ENCODE data around the gene TRAF2.

Gene TRAF2

DNA sequence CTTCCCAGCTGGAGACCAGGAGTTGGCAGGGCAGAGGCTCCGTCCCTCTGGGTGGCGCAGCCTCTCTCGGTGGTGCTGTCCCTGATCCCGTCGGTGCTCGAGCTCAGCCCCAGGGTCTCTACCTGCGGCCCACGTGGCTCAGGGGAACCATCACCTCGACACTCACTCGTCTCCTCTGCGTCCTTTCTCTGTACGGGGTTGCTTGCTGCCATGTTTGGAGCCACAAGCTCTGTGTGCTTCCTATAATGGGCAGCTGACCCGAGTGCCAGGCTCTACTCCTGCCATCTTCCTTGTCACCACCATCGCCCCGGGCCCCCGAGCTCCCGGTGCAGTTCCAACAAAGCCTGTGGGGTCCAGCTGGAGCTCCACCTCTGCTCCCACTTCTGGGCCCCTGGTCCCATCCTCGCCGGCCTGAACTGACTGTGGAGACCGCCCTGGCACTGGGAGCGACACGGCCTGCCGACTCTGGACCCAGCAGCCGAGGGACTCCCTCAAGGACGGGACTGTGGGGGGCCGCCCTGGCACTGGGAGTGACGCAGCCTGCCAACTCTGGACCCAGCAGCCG lies 53.2 kb downstream of the TRAF2 start:
- Mint-ChIP-seq H3K27ac (no peak overlapping the region), H3K9me3 (ENCODE audit: low read depth) (no peaks in the 10 kb centered on the region), H3K27me3 (no peaks in the 10 kb centered on the region), H3K4me1 (ENCODE audit: low read depth) (no peaks in the 10 kb centered on the region), H3K4me3 (no peak overlapping the region), H3K36me3 (no peaks in the 10 kb centered on the region)

DNA sequence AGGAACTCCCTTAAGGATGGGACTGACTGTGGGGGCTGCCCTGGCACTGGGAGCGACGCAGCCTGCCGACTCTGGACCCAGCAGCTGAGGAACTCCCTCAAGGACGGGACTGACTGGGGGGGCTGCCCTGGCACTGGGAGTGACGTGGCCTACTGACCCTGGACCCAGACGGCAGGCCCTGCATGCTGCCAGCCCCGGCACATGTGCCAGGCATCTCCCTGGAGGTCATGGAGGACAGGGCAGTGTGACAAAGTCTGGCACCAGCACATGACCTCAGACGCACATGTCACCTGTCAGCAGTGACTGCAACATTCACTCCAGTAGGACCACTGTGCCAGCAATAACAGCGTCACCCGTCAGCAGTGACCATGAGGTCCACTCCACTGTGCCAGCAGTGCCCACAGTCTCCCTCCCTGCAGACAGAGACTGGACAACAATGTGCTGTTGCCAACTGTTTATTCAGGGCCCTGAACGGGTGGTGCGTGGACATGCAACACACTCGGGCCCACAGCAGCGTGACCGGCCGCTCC lies 53.7 kb downstream of the TRAF2 start:
- H3K27me3 Mint-ChIP-seq: no peaks in the 10 kb centered on the region
- no peak overlapping the region for H3K27ac Mint-ChIP-seq
- peaks cover 3% of the 10 kb centered on the region for H3K4me1 Mint-ChIP-seq (ENCODE audit: low read depth)
- H3K4me3 Mint-ChIP-seq: no peak overlapping the region
- H3K9me3 Mint-ChIP-seq (ENCODE audit: low read depth): no peaks in the 10 kb centered on the region
- H3K36me3 Mint-ChIP-seq: no peaks in the 10 kb centered on the region

DNA sequence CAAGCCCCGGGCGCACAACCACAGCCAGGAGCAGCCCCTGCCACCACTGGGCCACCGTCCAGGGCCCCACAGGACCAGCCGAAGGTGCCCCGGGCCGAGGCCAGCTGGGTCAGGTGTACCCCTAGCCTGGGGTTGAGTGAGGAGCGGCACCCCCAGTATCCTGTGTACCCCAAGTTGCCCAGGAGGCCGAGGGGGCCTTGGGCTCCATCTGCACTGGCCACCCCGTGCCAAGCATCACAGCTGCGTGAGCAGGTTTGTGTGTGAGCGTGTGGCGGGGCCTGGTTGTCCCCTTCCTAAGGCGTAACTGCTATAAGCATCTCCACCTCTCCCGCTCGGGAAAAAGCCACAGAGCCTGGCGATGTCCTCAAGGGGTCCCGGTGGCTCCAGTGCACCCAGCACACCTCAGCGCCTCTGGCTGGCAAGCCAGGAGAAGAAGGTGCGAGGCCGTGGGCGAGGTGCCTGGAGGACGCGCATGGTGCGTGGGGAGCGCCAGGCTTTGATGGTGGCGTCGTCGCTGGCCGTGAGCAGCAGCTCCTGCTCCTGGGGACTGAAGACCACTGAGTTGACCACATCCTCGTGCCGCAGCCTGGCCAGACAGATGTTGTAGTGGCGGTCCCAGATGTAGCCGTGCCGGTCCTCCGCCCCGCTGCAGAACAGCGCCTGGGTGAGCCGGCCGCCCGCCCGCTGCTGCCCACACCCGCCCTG lies 54.4 kb downstream of the TRAF2 start:
- Mint-ChIP-seq H3K4me1 (ENCODE audit: low read depth) (peaks cover 3% of the 10 kb centered on the region), H3K4me3 (no peak overlapping the region), H3K9me3 (ENCODE audit: low read depth) (no peaks in the 10 kb centered on the region), H3K36me3 (no peaks in the 10 kb centered on the region), H3K27me3 (no peaks in the 10 kb centered on the region), H3K27ac (no peak overlapping the region)

DNA sequence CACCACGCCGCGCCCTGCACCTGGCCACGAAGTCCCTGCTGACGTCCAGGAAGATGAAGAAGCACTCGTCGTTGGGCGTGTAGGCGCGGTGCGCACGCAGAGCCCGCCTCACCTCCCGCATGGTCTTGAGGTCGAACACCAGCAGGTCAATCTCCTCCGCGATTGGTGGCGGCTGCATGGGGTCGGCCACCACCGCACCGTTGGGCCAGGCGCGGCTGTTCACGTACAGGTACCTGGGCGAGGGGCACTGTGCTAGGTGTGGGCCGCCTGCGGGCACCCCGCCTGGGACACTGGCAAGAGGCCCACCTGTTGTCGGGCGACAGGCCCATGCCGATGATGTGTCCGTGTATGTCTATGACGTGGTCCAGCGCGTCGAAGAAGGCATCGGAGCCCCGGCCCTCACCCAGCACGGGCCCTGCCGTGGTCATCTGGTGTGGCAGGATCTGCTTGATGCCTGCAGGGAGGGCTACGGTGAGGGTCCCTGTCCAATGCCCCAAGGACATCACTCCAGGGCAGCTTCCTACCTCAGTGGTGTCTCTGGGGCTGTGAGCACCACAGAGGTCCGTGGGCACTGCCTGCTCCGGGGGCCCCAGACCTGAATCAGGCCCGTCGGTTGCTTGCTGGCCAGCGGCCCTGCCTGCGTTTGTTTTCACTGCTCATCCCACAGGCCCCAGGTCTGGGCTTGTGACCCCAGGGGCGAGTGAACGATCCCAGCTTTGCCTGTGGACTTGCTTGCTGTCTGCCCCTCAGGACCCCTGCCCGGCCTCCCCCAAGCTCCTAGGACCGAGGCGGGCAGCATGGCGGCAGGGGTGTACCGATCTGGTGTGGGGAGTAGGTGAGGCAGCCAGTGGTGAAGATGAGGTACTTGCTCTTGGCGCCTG lies 55.2 kb downstream of the TRAF2 start:
- Mint-ChIP-seq H3K36me3 (no peaks in the 10 kb centered on the region), H3K4me3 (no peak overlapping the region), H3K27me3 (no peaks in the 10 kb centered on the region), H3K4me1 (ENCODE audit: low read depth) (peaks cover 3% of the 10 kb centered on the region), H3K9me3 (ENCODE audit: low read depth) (no peaks in the 10 kb centered on the region), H3K27ac (no peak overlapping the region)

DNA sequence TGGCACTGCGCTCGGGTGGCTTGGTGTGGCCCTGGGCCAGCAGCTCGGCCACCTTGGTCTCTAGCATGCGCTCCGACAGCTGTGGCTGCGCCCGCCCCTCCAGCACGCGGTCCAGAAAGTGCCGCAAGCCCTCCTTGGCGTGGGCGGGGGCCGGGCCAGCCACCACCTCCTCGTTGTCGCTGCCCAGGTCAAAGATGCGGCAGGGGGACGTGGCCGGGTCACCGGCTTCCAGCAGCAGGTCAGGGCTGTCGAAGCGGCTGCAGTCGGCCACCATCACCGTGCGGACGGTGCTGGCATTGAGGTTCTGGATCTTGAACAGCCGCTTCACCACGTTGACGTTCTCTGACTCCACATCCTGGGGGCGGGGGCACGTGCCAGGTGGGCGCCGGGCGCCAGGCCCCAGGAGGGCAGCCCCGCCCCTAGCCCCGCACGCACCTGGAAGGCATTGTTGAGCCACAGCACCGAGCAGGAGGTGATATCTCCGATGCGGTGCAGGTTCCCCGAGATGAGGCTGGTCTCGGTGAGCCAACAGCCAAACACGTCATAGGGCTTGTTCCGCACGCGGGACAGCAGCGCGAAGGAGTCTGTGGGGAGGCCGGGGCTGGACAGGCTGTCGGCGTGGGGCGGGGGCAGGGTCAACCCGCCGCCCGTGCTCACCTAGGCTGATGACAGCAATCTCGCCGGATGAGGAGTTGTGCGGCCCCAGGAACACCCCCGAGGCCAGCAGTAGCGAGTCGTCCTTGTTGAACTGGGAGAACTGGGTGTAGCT lies 56.0 kb downstream of the TRAF2 start:
- Mint-ChIP-seq H3K27ac (no peak overlapping the region), H3K27me3 (no peaks in the 10 kb centered on the region), H3K4me1 (ENCODE audit: low read depth) (peaks cover 3% of the 10 kb centered on the region), H3K9me3 (ENCODE audit: low read depth) (no peaks in the 10 kb centered on the region), H3K36me3 (no peaks in the 10 kb centered on the region), H3K4me3 (peak overlapping the region; percentile 74)

DNA sequence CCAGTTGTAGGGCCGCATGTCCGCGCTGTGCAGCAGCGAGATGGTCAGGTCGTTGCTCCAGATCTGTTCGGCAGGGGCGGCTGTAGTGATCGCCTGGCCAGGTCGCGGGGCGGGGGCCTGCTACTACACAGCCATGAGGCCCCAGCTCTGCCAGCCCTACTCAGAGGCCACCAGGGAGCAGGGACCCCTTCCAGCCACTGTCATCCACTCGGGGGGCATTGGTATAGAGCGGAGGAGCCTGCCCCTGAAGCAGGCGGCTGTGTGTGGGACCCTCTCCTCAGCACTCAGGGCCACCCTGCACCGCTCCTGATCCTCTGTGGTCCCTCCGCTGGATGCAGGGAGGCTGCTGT lies 56.5 kb downstream of the TRAF2 start:
- Mint-ChIP-seq H3K27ac (no peak overlapping the region), H3K9me3 (ENCODE audit: low read depth) (no peaks in the 10 kb centered on the region), H3K4me1 (ENCODE audit: low read depth) (peaks cover 3% of the 10 kb centered on the region), H3K4me3 (peak overlapping the region; percentile 74), H3K27me3 (no peaks in the 10 kb centered on the region), H3K36me3 (no peaks in the 10 kb centered on the region)

DNA sequence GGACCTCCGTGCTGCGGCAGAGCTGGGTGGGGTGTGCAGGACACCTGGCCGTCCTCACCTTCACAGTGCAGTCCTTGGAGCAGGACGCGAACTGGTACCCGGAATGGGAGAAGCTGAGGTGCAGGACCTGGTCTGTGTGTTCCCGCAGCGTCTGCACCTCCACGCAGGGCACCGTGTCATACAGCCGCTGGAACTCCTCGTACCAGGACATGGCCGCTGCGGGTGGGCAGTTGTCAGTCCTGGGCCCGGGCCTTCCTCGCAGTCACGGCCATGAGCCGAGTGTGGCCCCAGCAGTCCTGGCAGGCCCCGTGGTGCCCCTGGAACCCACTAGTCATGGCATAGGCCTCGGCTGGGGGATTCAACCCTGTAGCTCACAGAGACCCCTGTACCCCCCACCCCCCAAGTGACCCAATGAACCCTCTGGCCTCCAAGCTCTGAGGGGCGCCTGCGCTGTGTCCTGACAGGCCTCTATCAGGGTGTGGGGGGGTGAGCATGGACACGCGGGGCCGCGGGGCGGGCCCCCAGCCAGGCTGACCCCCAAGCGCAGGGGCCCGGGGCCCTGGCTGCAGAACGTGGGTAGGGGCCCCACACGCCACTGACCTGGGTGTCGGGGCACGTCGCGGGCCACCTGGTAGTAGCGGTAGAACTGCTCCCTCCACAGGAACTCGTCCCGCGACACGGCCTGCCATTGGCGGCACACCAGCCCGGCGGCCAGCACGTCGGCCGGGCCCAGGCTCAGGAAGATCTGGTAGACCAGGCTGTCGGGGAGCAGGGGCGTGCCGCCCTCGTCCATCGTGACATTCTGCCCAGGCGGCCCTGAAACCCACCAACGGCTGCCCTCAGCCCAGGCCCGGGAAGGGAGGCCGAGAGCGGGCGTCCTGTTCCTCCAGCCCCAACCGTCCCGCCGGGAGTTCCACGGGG lies 57.2 kb downstream of the TRAF2 start:
- no peaks in the 10 kb centered on the region for H3K27me3 Mint-ChIP-seq
- H3K36me3 Mint-ChIP-seq: no peaks in the 10 kb centered on the region
- peaks cover 5% of the 10 kb centered on the region for H3K4me1 Mint-ChIP-seq (ENCODE audit: low read depth)
- no peaks in the 10 kb centered on the region for H3K9me3 Mint-ChIP-seq (ENCODE audit: low read depth)
- H3K27ac Mint-ChIP-seq: peak overlapping the region; percentile 73
- H3K4me3 Mint-ChIP-seq: peak overlapping the region; percentile 79

DNA sequence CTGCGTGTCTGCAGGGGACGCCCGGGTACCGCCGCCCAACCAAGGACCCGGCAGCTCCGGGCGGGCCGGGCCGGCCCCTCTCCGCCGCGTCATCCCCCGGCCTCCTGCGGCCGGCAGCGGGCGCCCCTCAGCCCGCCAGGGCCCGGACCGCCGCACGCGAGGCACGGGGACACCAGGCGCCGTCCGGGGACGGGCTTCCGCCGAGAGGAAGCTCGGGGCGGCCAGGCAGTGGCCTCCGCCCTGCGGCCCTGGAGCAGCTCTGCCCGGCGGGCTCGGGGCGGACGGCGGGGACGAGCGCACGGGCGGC lies 57.8 kb downstream of the TRAF2 start:
- Mint-ChIP-seq H3K27ac (no peak overlapping the region), H3K9me3 (ENCODE audit: low read depth) (no peaks in the 10 kb centered on the region), H3K36me3 (no peaks in the 10 kb centered on the region), H3K4me3 (peak overlapping the region; percentile 79), H3K4me1 (ENCODE audit: low read depth) (peaks cover 5% of the 10 kb centered on the region), H3K27me3 (no peaks in the 10 kb centered on the region)

DNA sequence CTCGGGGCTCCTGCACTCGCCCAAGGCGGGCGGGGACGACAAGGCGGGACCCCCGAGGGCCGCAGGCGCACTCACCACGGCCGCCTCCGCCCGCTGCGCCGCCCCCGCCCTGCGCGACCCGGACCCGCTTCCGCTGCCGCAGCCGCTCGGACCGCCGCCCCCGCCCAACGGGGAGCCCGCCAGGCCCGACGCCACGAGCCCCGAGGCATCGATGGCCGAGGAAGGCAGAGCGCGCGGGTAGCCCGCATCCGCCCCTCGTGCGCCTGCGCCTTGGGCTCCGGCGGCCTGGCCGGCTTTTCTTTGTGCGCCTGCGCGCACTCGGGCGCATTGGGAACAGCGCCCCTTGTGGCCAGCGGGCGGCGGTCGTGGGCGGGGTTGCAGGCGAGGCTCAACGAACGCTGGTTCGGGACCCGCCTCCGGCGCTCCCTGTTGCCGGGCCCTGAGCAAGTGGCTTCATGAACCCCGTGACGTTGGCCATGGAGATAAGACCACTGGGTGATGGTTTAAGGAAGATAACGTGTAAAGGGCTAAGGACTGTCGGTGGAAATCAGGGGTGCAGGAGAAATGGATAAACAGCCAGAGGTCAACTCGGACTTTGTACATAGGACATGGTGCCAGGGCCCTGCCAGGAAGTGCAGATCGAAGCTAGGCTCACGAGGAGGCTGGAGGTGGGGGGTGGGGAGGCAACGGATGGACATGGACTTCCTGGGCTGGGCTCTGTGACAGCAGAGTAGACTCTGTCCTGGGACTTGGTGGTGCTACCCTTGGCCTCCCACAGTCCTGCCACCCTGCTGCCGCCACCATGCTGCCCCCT lies 58.4 kb downstream of the TRAF2 start, which contains the start of the genes C8G and FBXW5:
Gene C8G, plus strand, starts transcription at position 725 of the 814 bp plus-strand sequence. Its CDS starts 78 bp downstream, at position 803.
Gene FBXW5, minus strand, starts transcription at position 220 of the 814 bp plus-strand sequence. CDS start 655 bp downstream, outside the sequence.
- H3K27me3 Mint-ChIP-seq: no peaks in the 10 kb centered on the region
- peaks cover 5% of the 10 kb centered on the region for H3K4me1 Mint-ChIP-seq (ENCODE audit: low read depth)
- no peaks in the 10 kb centered on the region for H3K36me3 Mint-ChIP-seq
- peak within 1 kb of the TSS; percentile 77 for H3K27ac Mint-ChIP-seq
- H3K9me3 Mint-ChIP-seq (ENCODE audit: low read depth): no peaks in the 10 kb centered on the region
- H3K4me3 Mint-ChIP-seq: peak within 1 kb of the TSS; percentile 79

DNA sequence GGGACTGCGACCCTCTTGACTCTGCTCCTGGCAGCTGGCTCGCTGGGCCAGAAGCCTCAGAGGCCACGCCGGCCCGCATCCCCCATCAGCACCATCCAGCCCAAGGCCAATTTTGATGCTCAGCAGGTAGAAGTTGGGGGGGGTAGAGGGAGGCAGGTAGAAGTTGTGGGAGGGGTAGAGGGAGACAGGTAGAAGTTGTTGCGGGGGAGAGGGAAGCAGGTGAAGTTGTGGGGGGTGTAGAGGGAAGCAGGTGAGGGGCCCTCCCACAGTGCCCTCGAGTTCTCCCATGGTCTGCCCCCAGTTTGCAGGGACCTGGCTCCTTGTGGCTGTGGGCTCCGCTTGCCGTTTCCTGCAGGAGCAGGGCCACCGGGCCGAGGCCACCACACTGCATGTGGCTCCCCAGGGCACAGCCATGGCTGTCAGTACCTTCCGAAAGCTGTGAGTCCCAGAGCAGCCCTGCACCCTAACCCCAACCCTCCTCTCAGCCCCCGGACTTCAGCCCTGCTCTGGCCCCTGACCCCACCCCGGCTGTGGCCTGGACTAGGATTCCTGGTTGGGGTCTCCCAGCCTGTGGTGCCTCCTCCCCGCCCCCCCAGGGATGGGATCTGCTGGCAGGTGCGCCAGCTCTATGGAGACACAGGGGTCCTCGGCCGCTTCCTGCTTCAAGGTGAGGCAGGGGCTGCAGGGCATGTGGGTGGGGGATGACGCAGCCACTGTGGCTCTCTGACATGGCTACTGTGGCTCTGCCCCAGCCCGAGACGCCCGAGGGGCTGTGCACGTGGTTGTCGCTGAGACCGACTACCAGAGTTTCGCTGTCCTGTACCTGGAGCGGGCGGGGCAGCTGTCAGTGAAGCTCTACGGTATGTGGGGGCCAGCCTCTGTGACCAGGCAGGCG lies 59.3 kb downstream of the TRAF2 start:
- no peak overlapping the region for H3K27ac Mint-ChIP-seq
- H3K27me3 Mint-ChIP-seq: no peaks in the 10 kb centered on the region
- peaks cover 5% of the 10 kb centered on the region for H3K4me1 Mint-ChIP-seq (ENCODE audit: low read depth)
- H3K4me3 Mint-ChIP-seq: no peak overlapping the region
- H3K36me3 Mint-ChIP-seq: no peaks in the 10 kb centered on the region
- H3K9me3 Mint-ChIP-seq (ENCODE audit: low read depth): no peaks in the 10 kb centered on the region

DNA sequence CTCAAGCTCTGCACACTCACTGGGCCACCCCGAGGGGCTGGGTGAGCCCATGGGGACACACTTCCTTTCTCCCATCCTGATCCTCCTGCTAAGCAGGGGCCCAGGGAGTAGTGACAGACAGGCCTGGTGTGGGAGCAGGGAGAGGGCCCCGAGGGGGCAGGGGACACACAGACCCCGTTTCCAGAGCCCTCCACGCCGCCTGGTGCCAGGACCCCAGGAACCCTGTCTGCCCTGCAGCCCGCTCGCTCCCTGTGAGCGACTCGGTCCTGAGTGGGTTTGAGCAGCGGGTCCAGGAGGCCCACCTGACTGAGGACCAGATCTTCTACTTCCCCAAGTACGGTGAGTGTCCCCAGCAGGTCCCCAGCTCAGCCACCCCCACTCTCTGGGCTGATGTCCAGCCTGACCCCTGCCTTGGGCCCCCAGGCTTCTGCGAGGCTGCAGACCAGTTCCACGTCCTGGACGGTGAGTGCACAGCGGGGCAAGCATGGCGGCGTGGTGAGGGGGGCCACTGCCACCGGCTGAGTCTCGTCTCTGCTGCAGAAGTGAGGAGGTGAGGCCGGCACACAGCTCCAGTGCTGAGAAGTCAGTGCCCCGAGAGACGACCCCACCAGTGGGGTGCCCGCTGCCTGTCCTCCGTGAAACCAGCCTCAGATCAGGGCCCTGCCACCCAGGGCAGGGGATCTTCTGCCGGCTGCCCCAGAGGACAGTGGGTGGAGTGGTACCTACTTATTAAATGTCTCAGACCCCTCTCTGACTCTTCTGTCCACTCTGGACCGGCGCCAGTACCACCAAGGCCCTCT lies 60.1 kb downstream of the TRAF2 start:
- H3K9me3 Mint-ChIP-seq (ENCODE audit: low read depth): no peaks in the 10 kb centered on the region
- no peak overlapping the region for H3K27ac Mint-ChIP-seq
- peaks cover 5% of the 10 kb centered on the region for H3K4me1 Mint-ChIP-seq (ENCODE audit: low read depth)
- no peaks in the 10 kb centered on the region for H3K36me3 Mint-ChIP-seq
- H3K4me3 Mint-ChIP-seq: no peak overlapping the region
- no peaks in the 10 kb centered on the region for H3K27me3 Mint-ChIP-seq

All from activated naive CD8-positive, alpha-beta T cell (primary cell).